HG03342 (cell line): Measurements from ENCODE around the gene ATG16L2.
"Not testable (repeated sequence)": the region's sequence is repeated elsewhere in the genome, so short reads cannot be mapped to it uniquely, and the experiment has no call there.

Experiments
- ATAC-seq: cut with Tn5 transposase; IDR thresholded peaks from one replicate; pipeline ENCODE4 v1.9.1; 2021; ENCODE audit warnings: mild to moderate bottlenecking, moderate library complexity; ENCODE audit not compliant: unreplicated experiment

The ATG16L2 gene

GRCh38 chr11:72793425-72794367, 20.5 kb upstream of the ATG16L2 start, which contains the start of gene STARD10:
Gene STARD10, minus strand, starts transcription at chr11:72794047. Its CDS starts 12,866 bp downstream, at chr11:72781181.
- ATAC-seq = peak; percentile 91

- ATAC-seq = no peak
Observed at GRCh38 chr11:72798361-72798760, 15.8 kb upstream of the ATG16L2 start.

GRCh38 chr11:72799441-72799840, 14.8 kb upstream of the ATG16L2 start:
- ATAC-seq = no peak

GRCh38 chr11:72802822-72803221, 11.4 kb upstream of the ATG16L2 start:
- ATAC-seq = no peak

GRCh38 chr11:72805216-72805615, 9.0 kb upstream of the ATG16L2 start:
- no peak for ATAC-seq

GRCh38 chr11:72806378-72806777, 7.8 kb upstream of the ATG16L2 start:
- ATAC-seq = not testable (repeated sequence)

- no peak for ATAC-seq
Observed at GRCh38 chr11:72807021-72807693, 7.1 kb upstream of the ATG16L2 start.

- ATAC-seq = no peak
Observed at GRCh38 chr11:72807792-72808191, 6.4 kb upstream of the ATG16L2 start.

GRCh38 chr11:72808331-72808798, 5.8 kb upstream of the ATG16L2 start:
- ATAC-seq = no peak

- ATAC-seq = not testable (repeated sequence)
Observed at GRCh38 chr11:72811686-72812085, 2.5 kb upstream of the ATG16L2 start.

- ATAC-seq = no peak
Observed at GRCh38 chr11:72812604-72812966, 1.6 kb upstream of the ATG16L2 start.

- ATAC-seq = no peak
Observed at GRCh38 chr11:72812967-72813739, 1.1 kb upstream of the ATG16L2 start.

- peak; percentile 40 for ATAC-seq
Observed at GRCh38 chr11:72813740-72814285, 398 bp upstream of the ATG16L2 start.

GRCh38 chr11:72815110-72815618, 953 bp downstream of the ATG16L2 start:
- ATAC-seq = peak; percentile 0

GRCh38 chr11:72816404-72816990, 2.3 kb downstream of the ATG16L2 start:
- ATAC-seq = no peak

GRCh38 chr11:72817966-72818365, 3.8 kb downstream of the ATG16L2 start:
- no peak for ATAC-seq

- ATAC-seq = no peak
Observed at GRCh38 chr11:72818971-72819370, 4.8 kb downstream of the ATG16L2 start.

- ATAC-seq = no peak
Observed at GRCh38 chr11:72820439-72821139, 6.4 kb downstream of the ATG16L2 start.

GRCh38 chr11:72821221-72821919, 7.2 kb downstream of the ATG16L2 start:
- ATAC-seq = no peak
